ENCODE results near the gene CACNA2D2. TPM values are rescaled to one million over a fixed set of nuclear protein-coding genes. Genes with fewer than 3 reads are reported as not detected.

CACNA2D2 gene
- total RNA-seq, 1 donor from 2014 or later, result not detected

- no peak for DNase-seq (ENCODE audit: low read depth, low spot score)
Measured at GRCh38 chr3:50464569-50464968, 38.9 kb downstream of the CACNA2D2 start.

GRCh38 chr3:50459785-50460184 lies 43.6 kb downstream of the CACNA2D2 start:
- DNase-seq (ENCODE audit: low read depth, low spot score), result no peak

GRCh38 chr3:50457988-50458387 lies 45.4 kb downstream of the CACNA2D2 start:
- DNase-seq (ENCODE audit: low read depth, low spot score), result no peak

DNA sequence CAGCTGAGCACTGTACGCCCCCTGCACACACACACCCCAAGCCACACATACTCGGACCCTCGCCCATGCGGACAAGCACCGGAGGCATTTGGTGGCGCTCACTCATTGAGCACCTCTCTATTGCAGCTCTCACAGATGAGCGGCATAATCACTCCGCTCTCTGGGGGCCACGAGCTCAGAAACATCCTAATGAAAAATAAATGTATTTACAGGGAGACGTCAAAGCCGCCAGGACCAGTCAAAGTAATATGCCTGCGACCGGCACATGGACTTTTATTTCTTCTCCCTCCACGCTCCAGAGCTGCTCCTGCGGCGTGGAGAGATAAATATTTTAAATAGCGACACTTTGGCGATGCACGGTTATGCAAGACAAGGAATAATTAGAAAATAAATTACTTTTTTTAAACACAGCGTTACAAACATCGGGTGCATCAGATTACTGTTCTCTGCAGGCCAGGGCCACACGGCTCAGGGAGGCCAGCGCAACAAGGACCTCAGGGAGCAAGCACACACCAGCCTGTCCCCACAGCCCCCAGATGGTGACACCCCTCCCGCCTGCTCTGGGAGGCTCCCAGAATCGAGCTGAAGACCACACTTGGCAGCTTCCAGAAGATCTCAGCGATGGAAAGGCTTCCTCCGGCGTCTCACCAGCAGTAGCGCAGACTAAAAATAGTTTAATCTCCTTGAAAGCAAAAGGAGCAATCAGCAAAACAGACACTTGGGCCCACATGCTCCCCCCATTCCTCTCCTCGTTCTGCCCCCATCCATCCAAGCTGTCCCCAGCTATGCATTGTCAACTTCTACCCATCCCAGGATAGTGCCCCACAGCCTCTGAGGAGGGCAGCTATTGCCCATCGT lies 48.0 kb downstream of the CACNA2D2 start:
- no peak for DNase-seq (ENCODE audit: low read depth, low spot score)

- DNase-seq (ENCODE audit: low read depth, low spot score), result no peak
Measured at GRCh38 chr3:50454481-50455070, 48.9 kb downstream of the CACNA2D2 start.

- no peak for DNase-seq (ENCODE audit: low read depth, low spot score)
Measured at GRCh38 chr3:50453907-50454306, 49.5 kb downstream of the CACNA2D2 start.

DNA sequence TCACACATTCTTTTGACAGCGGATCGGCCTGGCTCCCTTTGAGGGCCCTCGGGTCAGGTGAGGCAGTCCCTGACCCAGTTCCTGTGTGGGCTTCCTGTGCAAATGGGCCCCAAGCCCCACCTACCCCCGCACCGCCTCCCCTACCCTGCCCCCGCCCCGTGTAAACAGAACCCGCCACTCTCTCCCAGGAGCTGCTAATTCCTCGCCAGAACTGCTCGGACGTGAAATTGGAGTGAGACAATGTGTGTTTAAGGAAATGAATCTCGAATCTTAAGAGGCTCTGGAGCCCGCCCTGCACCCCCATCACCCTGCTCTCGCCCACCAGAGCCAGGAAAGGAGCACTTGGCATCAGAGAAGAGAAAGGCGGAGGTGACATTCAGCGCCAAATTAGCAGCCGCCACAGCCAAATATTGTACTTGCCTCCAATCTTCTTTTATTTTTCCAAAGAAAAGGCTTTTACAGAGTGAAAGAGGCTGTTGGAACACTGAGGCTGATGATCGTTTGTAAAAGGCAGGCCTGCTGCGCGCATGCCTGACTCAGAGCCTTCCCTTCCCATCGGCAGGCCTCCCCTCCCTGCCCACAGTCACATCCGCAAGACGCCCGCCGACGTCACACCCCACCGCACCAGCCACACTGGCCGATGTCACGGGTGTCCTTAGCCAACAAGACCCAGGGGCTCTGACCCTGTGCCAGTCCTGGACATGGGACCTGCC lies 53.1 kb downstream of the CACNA2D2 start:
- DNase-seq (ENCODE audit: low read depth, low spot score), result no peak

DNA sequence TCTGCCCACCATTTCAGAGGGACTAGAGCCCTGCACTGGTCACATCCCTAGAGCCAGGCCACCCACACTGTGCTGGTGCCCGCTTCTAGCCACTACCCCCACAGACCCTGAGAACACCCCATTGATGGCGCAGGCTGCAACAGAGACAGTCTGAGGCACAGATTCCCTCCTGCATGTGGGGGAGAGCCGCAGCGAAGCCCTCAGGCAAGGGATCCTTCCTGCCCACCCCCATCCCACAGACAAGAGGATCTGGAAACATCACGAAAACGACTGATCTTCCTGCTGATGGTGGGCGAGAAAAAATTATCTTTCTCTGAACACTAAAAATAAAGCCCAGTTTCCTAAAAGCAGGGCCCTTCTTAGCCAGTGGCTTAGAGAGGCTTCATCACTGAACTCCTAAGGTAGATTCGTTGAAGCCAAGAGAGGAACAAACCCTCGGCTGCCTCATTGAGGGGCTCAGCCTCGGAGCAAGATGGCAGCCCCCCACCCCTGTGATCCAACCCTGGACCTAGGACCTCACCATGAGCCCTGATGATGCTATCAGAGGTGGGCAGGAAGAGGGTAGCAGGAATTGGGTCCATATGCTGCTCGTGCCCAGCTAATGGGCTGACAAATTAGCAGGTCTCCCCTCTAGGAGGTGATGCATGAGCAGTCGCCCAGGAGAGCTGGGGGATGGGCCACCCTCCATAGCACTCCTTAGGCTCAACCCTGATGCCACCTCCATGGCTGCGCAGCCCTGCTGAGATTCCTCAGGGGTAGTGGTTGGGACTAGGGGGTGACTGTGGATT lies 54.5 kb downstream of the CACNA2D2 start:
- DNase-seq (ENCODE audit: low read depth, low spot score), result no peak

DNA sequence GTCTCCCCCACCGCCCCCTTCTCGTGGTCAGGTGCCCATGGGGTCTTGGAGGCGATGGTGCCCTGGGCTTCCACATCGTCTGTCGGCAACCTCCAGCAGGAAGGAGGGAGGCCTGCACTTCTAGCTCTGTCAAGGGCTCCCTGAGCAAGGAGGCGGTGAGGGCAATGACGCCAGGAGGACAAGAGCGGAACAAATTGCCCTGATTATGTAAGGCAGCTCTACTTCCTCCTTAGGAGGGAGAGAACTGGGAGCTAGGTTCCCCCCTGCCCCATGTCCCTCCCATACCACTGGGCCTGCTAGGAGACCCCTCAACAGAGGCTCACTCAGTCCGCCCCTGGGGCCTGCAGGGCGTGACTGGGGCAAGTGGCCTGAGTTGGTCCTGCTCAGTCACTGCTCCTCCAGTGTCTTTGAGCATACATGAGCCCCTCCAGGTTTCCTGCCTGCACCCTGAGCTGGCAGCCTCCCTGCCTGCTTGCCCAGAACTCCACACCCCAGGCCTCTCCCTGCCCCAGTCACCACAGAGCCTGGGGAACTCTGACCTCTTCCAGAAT lies 56.1 kb downstream of the CACNA2D2 start:
- DNase-seq (ENCODE audit: low read depth, low spot score), result no peak

DNA sequence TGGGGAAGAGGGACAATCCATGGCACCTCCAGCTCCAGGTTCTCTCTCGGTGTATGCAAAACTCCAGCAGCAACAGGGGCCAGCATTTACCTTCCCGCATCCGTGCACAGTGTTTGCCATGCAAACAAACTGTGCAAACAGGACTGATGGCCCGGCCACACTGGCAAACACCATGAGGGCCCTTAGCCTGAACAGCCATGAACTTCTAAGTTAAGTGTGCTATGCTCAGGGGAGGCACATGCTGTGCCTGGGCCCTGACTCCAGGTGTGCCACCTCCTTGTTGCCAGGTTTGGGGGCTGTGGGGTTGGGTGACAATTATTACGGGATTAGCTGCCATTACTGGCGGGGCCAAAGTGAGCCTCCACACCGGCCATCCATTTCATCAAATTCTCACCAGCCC lies 57.5 kb downstream of the CACNA2D2 start:
- no peak for DNase-seq (ENCODE audit: low read depth, low spot score)

GRCh38 chr3:50444782-50445181 lies 58.7 kb downstream of the CACNA2D2 start:
- DNase-seq (ENCODE audit: low read depth, low spot score), result no peak

DNA sequence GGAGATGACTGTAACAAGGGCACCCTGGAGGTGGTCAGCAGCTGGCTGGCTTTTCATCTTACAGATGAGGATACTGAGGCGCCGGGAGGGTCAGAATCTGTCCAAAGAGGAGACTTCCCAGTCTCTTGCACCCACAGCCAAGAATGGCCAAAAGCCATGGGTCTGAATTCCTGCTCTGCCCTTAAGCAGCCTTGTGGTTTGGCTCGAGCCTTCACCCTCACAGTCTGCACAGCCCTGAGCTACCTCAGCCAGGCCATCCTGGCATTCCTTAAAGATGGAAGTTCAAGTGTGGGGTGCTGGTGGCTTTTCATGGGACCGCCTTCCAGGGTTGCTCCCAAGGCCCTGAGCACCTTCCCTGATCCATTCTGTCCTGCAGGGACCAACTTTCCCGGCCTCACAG lies 59.2 kb downstream of the CACNA2D2 start:
- DNase-seq (ENCODE audit: low read depth, low spot score), result no peak

GRCh38 chr3:50442945-50443579 lies 60.4 kb downstream of the CACNA2D2 start:
- DNase-seq (ENCODE audit: low read depth, low spot score), result no peak

- no peak for DNase-seq (ENCODE audit: low read depth, low spot score)
Measured at GRCh38 chr3:50441424-50442217, 61.8 kb downstream of the CACNA2D2 start.

- DNase-seq (ENCODE audit: low read depth, low spot score), result no peak
Measured at GRCh38 chr3:50436114-50436674, 67.2 kb downstream of the CACNA2D2 start.

DNA sequence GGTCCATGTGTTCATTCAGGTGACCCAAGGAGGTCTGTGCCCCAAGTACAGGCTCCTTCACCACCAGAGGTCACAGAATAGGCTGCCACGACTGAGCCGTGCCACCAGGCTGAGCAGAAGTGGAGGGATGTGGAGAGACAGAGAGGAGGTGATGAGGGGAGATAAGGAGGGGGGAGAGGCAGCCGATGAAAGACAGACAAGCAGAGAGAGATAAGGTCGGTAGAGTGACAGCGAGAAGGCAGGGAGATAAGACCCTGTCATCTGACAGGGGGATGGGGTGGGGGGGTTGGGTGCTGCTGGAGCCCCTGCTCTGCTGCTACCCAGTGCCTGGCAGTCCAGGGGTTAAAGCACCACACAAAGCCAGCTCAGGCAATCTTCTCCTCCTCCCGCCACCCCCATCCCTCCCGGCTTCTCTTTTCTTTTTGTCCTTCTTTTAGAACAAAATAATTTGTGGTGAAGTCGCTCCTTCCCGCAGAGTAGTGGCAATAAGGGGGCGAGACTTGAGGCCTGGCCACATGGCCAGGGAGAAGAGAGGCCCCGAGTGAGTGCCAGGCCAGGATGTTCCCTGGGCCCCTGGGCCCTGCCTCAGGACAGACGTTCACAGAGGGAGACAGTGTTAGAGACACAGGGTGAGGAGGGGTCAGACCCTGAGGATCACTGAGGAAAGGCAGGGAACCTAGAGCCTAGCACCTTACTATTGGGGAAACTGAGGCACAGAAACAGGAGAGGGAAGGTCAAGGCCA lies 67.9 kb downstream of the CACNA2D2 start:
- DNase-seq (ENCODE audit: low read depth, low spot score), result no peak

DNA sequence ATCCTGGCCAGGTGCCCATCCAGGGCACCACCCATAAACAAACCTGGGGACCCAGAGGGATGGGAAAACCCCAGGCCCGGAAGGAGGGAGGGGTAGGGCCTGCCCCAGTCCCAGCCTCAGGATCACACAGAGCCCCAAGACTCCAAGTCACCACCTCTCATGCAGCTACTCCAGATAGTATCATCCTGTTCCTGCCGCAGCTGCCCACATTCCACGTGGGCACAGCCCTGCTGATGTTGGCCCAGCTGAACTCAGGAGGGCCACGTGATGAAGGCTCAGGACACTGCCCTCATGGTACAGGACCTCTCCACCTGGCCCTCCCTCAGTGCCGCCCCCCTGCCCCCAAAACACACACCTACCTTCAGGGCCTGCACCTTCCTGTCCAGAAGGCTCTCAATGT lies 69.5 kb downstream of the CACNA2D2 start:
- no peak for DNase-seq (ENCODE audit: low read depth, low spot score)

- DNase-seq (ENCODE audit: low read depth, low spot score), result no peak
Measured at GRCh38 chr3:50430950-50431435, 72.4 kb downstream of the CACNA2D2 start.

- no peak for DNase-seq (ENCODE audit: low read depth, low spot score)
Measured at GRCh38 chr3:50430191-50430590, 73.2 kb downstream of the CACNA2D2 start.

Measured in pulmonary artery endothelial cell (primary cell).